ENCODE measurements around the gene DNAH17. TPM values are rescaled to one million over a fixed set of nuclear protein-coding genes. Genes with fewer than 3 reads are reported as not detected.
"Not testable (repeated sequence)": the region's sequence is repeated elsewhere in the genome, so short reads cannot be mapped to it uniquely, and the experiment has no call there.

The DNAH17 gene
- total RNA-seq, 1 experiment from 2014 or later, result 0.11 TPM

- no peaks in the 10 kb centered on the region for H3K27me3 ChIP-seq (replicated peaks; ENCODE audit: insufficient read depth, low read depth, low read length, poor library complexity)
- ChIA-PET POLR2A (ENCODE audit: low non-redundant PET) (no interaction called here), CTCF (no interaction called here)
Measured at GRCh38 chr17:78507526-78507925, 69.7 kb downstream of the DNAH17 start.

GRCh38 chr17:78506454-78507309 is 70.5 kb downstream of the DNAH17 start:
- Histone ChIP-seq H3K36me3 (ENCODE audit: insufficient read depth, low read length, poor library complexity, severe bottlenecking) (no peaks in the 10 kb centered on the region), H3K4me3 (ENCODE audit: low read depth, low read length, poor library complexity, severe bottlenecking) (no peak overlapping the region), H3K4me1 (ENCODE audit: insufficient read depth, low read length, poor library complexity, severe bottlenecking) (no peaks in the 10 kb centered on the region), H3K27me3 (replicated peaks; ENCODE audit: insufficient read depth, low read depth, low read length, poor library complexity) (no peaks in the 10 kb centered on the region), H3K9me3 (ENCODE audit: low read depth, low read length, poor library complexity, severe bottlenecking) (no peaks in the 10 kb centered on the region), H3K27ac (ENCODE audit: low read depth, low read length, poor library complexity, severe bottlenecking) (no peak overlapping the region)
- ChIA-PET POLR2A (ENCODE audit: low non-redundant PET) (no interaction called here), CTCF (no interaction called here)
- no peak for TF ChIP-seq EZH2 (IDR thresholded peaks at IDR 0.05; ENCODE audit: borderline replicate concordance, low read depth, low read length, poor library complexity, severe bottlenecking)
- no peak for TF ChIP-seq CTCF (conservative IDR thresholded peaks at IDR 0.05; ENCODE audit: low read depth, low read length)
- no peak for DNase-seq (ENCODE audit: low spot score)
- intact Hi-C loops (cut with micrococcal nuclease; ENCODE audit: unreplicated experiment), result no loop called here
- no TSS peak for BruUV-seq (replicated peaks)

More at GRCh38 chr17:78507526-78507925, 69.7 kb downstream of the DNAH17 start:
- TF ChIP-seq EZH2 (IDR thresholded peaks at IDR 0.05; ENCODE audit: borderline replicate concordance, low read depth, low read length, poor library complexity, severe bottlenecking) (no peak), CTCF (conservative IDR thresholded peaks at IDR 0.05; ENCODE audit: low read depth, low read length) (no peak)
- intact Hi-C loops (cut with micrococcal nuclease; ENCODE audit: unreplicated experiment), result no loop called here
- Histone ChIP-seq H3K27ac (ENCODE audit: low read depth, low read length, poor library complexity, severe bottlenecking) (no peak overlapping the region), H3K4me3 (ENCODE audit: low read depth, low read length, poor library complexity, severe bottlenecking) (no peak overlapping the region), H3K9me3 (ENCODE audit: low read depth, low read length, poor library complexity, severe bottlenecking) (no peaks in the 10 kb centered on the region), H3K4me1 (ENCODE audit: insufficient read depth, low read length, poor library complexity, severe bottlenecking) (no peaks in the 10 kb centered on the region), H3K36me3 (ENCODE audit: insufficient read depth, low read length, poor library complexity, severe bottlenecking) (no peaks in the 10 kb centered on the region)
- no peak for DNase-seq (ENCODE audit: low spot score)
- no TSS peak for BruUV-seq (replicated peaks)

GRCh38 chr17:78504156-78504925 is 72.9 kb downstream of the DNAH17 start:
- Histone ChIP-seq H3K4me3 (ENCODE audit: low read depth, low read length, poor library complexity, severe bottlenecking) (no peak overlapping the region), H3K27ac (ENCODE audit: low read depth, low read length, poor library complexity, severe bottlenecking) (no peak overlapping the region), H3K27me3 (replicated peaks; ENCODE audit: insufficient read depth, low read depth, low read length, poor library complexity) (no peaks in the 10 kb centered on the region), H3K36me3 (ENCODE audit: insufficient read depth, low read length, poor library complexity, severe bottlenecking) (no peaks in the 10 kb centered on the region), H3K4me1 (ENCODE audit: insufficient read depth, low read length, poor library complexity, severe bottlenecking) (no peaks in the 10 kb centered on the region), H3K9me3 (ENCODE audit: low read depth, low read length, poor library complexity, severe bottlenecking) (no peaks in the 10 kb centered on the region)
- TF ChIP-seq EZH2 (IDR thresholded peaks at IDR 0.05; ENCODE audit: borderline replicate concordance, low read depth, low read length, poor library complexity, severe bottlenecking) (no peak), CTCF (conservative IDR thresholded peaks at IDR 0.05; ENCODE audit: low read depth, low read length) (no peak)
- intact Hi-C loops (cut with micrococcal nuclease; ENCODE audit: unreplicated experiment), result no loop called here
- DNase-seq (ENCODE audit: low spot score), result no peak
- POLR2A ChIA-PET (ENCODE audit: low non-redundant PET), result no interaction called here
- no TSS peak for BruUV-seq (replicated peaks)
- CTCF ChIA-PET, result no interaction called here

- CTCF ChIA-PET; H3K4me1 ChIP-seq (ENCODE audit: insufficient read depth, low read length, poor library complexity, severe bottlenecking); H3K4me3 ChIP-seq (ENCODE audit: low read depth, low read length, poor library complexity, severe bottlenecking); H3K9me3 ChIP-seq (ENCODE audit: low read depth, low read length, poor library complexity, severe bottlenecking); intact Hi-C loops (cut with micrococcal nuclease; ENCODE audit: unreplicated experiment); POLR2A ChIA-PET (ENCODE audit: low non-redundant PET); H3K27ac ChIP-seq (ENCODE audit: low read depth, low read length, poor library complexity, severe bottlenecking); H3K27me3 ChIP-seq (replicated peaks; ENCODE audit: insufficient read depth, low read depth, low read length, poor library complexity); DNase-seq (ENCODE audit: low spot score); BruUV-seq (replicated peaks); H3K36me3 ChIP-seq (ENCODE audit: insufficient read depth, low read length, poor library complexity, severe bottlenecking): not testable (repeated sequence)
Measured at GRCh38 chr17:78503388-78503787, 73.8 kb downstream of the DNAH17 start.
